WERI-Rb-1 (cell line): ENCODE data around the gene FAM43A.

Experiments used
- DNase-seq: peaks from one replicate; pipeline ENCODE4 v3.0.0-alpha.2; 2020
- H3K27ac ChIP-seq: fragments of 250-450 bp; sonication (Bioruptor Pico); 2 replicates; pipeline ENCODE4 v1.5.1; 2020; ENCODE audit warnings: mild to moderate bottlenecking, moderate library complexity
- H3K27me3 ChIP-seq: fragments of 250-450 bp; sonication (Bioruptor Pico); 2 replicates; pipeline ENCODE4 v1.5.1; 2021; ENCODE audit warnings: mild to moderate bottlenecking, low read depth, moderate library complexity; ENCODE audit not compliant: insufficient read depth, severe bottlenecking
- H3K36me3 ChIP-seq: fragments of 250-450 bp; sonication (Bioruptor Pico); 2 replicates; pipeline ENCODE4 v1.5.1; 2020; ENCODE audit warnings: mild to moderate bottlenecking, moderate library complexity
- H3K4me3 ChIP-seq: 2 replicates; pipeline ENCODE4 v1.5.1; 2011; ENCODE audit warnings: low read depth, mild to moderate bottlenecking, control low read depth, low read length
- H3K9me3 ChIP-seq: fragments of 250-450 bp; sonication (Bioruptor Pico); 2 replicates; pipeline ENCODE4 v1.5.1; 2021; ENCODE audit warnings: mild to moderate bottlenecking, moderate library complexity; ENCODE audit not compliant: severe bottlenecking
- CTCF ChIP-seq: IDR thresholded peaks from 2 replicates; pipeline ENCODE4 v1.5.1; 2011; ENCODE audit warnings: low read depth, mild to moderate bottlenecking, control low read depth, inconsistent platforms, low read length

Gene FAM43A

GRCh38 chr3:194661374-194661773, 24.3 kb upstream of the FAM43A start:
- no peaks in the 10 kb centered on the region for H3K27me3 ChIP-seq
- no peak for TF ChIP-seq CTCF
- H3K4me3 ChIP-seq: no peak overlapping the region
- peak; percentile 56 for DNase-seq
- no peaks in the 10 kb centered on the region for H3K9me3 ChIP-seq
- H3K27ac ChIP-seq: peak overlapping the region; percentile 87
- H3K36me3 ChIP-seq: peaks cover 13% of the 10 kb centered on the region

- no peak overlapping the region for H3K4me3 ChIP-seq
- TF ChIP-seq CTCF: no peak
- H3K36me3 ChIP-seq: peaks cover 13% of the 10 kb centered on the region
- peak; percentile 36 for DNase-seq
- H3K27me3 ChIP-seq: no peaks in the 10 kb centered on the region
- H3K9me3 ChIP-seq: no peaks in the 10 kb centered on the region
- peak overlapping the region; percentile 87 for H3K27ac ChIP-seq
Observed at GRCh38 chr3:194661946-194662345, 23.7 kb upstream of the FAM43A start.

GRCh38 chr3:194664857-194665256, 20.8 kb upstream of the FAM43A start:
- H3K36me3 ChIP-seq: peaks cover 5% of the 10 kb centered on the region; the same call in 1 of the 2 replicates

DNA sequence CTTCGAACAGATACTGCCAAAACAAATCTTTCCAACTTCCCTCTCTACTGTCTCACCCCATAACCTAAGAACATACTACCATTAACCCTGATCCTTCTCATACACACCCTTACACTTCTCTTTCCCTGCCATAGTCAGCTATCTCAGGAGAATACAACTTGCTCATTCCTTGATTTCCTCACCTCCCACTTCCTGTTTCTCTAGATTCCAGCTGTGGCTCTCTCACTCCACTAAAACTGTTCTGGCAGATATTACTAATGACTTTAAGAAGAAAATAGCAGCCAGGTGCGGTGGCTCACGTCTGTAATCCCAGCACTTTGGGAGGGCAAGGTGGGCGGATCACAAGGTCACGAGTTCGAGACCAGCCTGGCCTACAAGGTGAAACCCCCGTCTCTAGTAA, 18.3 kb upstream of the FAM43A start:
- no peak for TF ChIP-seq CTCF
- H3K36me3 ChIP-seq: peaks cover 5% of the 10 kb centered on the region; the same call in 1 of the 2 replicates

More at GRCh38 chr3:194664857-194665256, 20.8 kb upstream of the FAM43A start:
- TF ChIP-seq CTCF: no peak
- H3K27ac ChIP-seq: no peak overlapping the region
- H3K9me3 ChIP-seq: no peaks in the 10 kb centered on the region
- no peaks in the 10 kb centered on the region for H3K27me3 ChIP-seq
- no peak for DNase-seq
- no peak overlapping the region for H3K4me3 ChIP-seq

GRCh38 chr3:194671511-194671899, 14.2 kb upstream of the FAM43A start:
- H3K9me3 ChIP-seq: no peaks in the 10 kb centered on the region
- DNase-seq: no peak
- TF ChIP-seq CTCF: 0 out of 2 replicates have a peak, but pooled peaks have one; percentile 4
- peak overlapping the region; percentile 97 for H3K27ac ChIP-seq
- no peaks in the 10 kb centered on the region; the same call in 1 of the 2 replicates for H3K36me3 ChIP-seq
- peak overlapping the region; percentile 94 for H3K4me3 ChIP-seq
- H3K27me3 ChIP-seq: no peaks in the 10 kb centered on the region

More for the DNA sequence above, 18.3 kb upstream of the FAM43A start:
- DNase-seq: no peak
- H3K9me3 ChIP-seq: no peaks in the 10 kb centered on the region
- H3K4me3 ChIP-seq: no peak overlapping the region
- no peaks in the 10 kb centered on the region for H3K27me3 ChIP-seq
- no peak overlapping the region for H3K27ac ChIP-seq
